ENCODE results near the gene BHLHE23.

Gene BHLHE23

DNA sequence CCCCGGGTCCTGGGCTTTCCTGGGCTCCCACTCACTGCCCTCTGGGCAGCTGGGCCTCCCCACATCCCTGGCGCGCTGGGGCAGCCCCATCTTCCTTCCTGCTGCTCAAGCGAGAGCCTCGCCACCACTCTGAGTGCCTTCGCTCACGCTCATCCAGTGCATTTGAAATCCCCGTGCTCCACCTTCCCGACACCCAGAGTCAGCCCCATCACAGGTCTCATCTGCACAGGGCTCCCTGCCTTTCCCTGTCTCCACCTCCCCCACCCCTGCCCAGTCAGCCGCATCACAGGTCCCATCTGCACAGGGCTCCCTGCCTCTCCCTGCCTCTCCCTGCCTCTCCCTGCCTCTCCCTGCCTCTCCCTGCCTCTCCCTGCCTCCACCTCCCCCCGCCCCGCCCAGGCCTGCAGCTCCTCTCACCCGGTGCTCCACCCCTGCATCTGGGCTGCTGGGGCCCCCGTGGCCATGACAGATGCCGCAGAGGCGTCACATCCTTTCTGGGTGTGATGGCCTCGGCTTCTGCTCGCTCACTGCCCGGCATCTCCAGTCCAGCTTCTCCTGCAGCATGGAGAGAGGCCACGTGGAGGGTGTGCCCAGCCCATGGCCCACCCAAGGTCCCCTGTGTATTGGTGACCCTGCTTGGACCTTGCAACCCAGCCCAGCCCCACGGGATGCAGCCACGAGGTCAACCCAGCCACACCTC lies 9.0 kb upstream of the BHLHE23 start:
- Histone ChIP-seq H3K9ac (ENCODE audit: low read length) (no peak overlapping the region), H3K27me3 (ENCODE audit: insufficient read depth, low read length, poor library complexity) (peaks cover 5% of the 10 kb centered on the region), H3K18ac (ENCODE audit: low read length) (no peak overlapping the region), H4K5ac (ENCODE audit: low read length) (no peak overlapping the region), H2BK120ac (ENCODE audit: low read depth, low read length) (no peak overlapping the region), H3K79me1 (ENCODE audit: low read length) (no peaks in the 10 kb centered on the region), H3K27ac (ENCODE audit: low read depth, low read length) (no peak overlapping the region), H3K4me2 (ENCODE audit: low read length) (no peak overlapping the region), H4K8ac (ENCODE audit: low read depth, low read length) (no peak overlapping the region), H3K36me3 (ENCODE audit: control insufficient read depth, insufficient read depth, low read length) (no peaks in the 10 kb centered on the region), H3K4ac (ENCODE audit: low read depth, low read length) (no peak overlapping the region), H2BK5ac (ENCODE audit: low read length) (no peak overlapping the region), H3K4me1 (ENCODE audit: control insufficient read depth, low read depth, low read length) (no peaks in the 10 kb centered on the region), H3K56ac (ENCODE audit: low read length) (no peak overlapping the region), H3K4me3 (ENCODE audit: low read length) (no peak overlapping the region), H2AK5ac (ENCODE audit: low read length) (no peak overlapping the region), H3K23ac (ENCODE audit: low read length) (no peak overlapping the region), H3K79me2 (ENCODE audit: control insufficient read depth, insufficient read depth, low read length) (no peaks in the 10 kb centered on the region), H2BK15ac (replicated peaks; ENCODE audit: low read depth) (no peak overlapping the region)
- no peak for DNase-seq
- WGBS (ENCODE audit: extremely low coverage, insufficient coverage, low lambda C conversion rate): no CpG with 5 or more reads among the region's 22 CpGs

DNA sequence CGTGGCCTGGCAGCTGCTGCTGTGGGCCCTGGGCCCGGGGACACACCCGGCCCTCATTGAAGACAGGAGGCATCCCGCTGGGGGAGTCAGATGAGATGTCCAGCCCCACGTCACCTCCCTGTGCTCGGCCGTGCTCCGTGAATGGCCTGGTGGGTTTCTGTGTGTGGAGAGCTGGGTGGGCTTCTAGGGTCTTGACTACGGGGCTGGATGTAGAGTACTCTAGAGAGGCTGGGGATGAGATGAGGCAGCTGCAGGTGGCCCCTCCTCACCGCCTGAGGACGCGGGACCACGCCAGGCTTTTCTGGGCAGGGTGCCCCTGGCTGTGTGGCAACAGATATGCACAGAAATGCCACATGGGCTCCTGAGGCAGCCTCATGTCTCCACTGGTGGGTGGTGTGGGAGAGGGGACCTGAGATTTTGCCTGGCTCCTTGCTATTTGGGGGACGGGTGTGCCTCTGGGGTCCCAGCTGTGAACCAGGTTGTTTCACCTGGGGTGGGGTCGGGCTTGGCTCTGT lies 8.4 kb upstream of the BHLHE23 start:
- no peaks in the 10 kb centered on the region for H3K4me1 ChIP-seq (ENCODE audit: control insufficient read depth, low read depth, low read length)
- H3K4me3 ChIP-seq (ENCODE audit: low read length): no peak overlapping the region
- no peak overlapping the region for H3K9ac ChIP-seq (ENCODE audit: low read length)
- WGBS (ENCODE audit: extremely low coverage, insufficient coverage, low lambda C conversion rate): no CpG with 5 or more reads among the region's 15 CpGs
- H3K79me1 ChIP-seq (ENCODE audit: low read length): no peaks in the 10 kb centered on the region
- no peak overlapping the region for H4K8ac ChIP-seq (ENCODE audit: low read depth, low read length)
- H3K36me3 ChIP-seq (ENCODE audit: control insufficient read depth, insufficient read depth, low read length): no peaks in the 10 kb centered on the region
- H2BK5ac ChIP-seq (ENCODE audit: low read length): no peak overlapping the region
- no peak overlapping the region for H2AK5ac ChIP-seq (ENCODE audit: low read length)
- no peak overlapping the region for H3K18ac ChIP-seq (ENCODE audit: low read length)
- peak overlapping the region; percentile 49 for H3K56ac ChIP-seq (ENCODE audit: low read length)
- H3K23ac ChIP-seq (ENCODE audit: low read length): no peak overlapping the region
- no peak overlapping the region for H3K27ac ChIP-seq (ENCODE audit: low read depth, low read length)
- peaks cover 5% of the 10 kb centered on the region for H3K27me3 ChIP-seq (ENCODE audit: insufficient read depth, low read length, poor library complexity)
- no peak overlapping the region for H2BK120ac ChIP-seq (ENCODE audit: low read depth, low read length)
- no peak for DNase-seq
- H3K79me2 ChIP-seq (ENCODE audit: control insufficient read depth, insufficient read depth, low read length): no peaks in the 10 kb centered on the region
- H2BK15ac ChIP-seq (replicated peaks; ENCODE audit: low read depth): no peak overlapping the region
- no peak overlapping the region for H3K4ac ChIP-seq (ENCODE audit: low read depth, low read length)
- no peak overlapping the region for H3K4me2 ChIP-seq (ENCODE audit: low read length)
- no peak overlapping the region for H4K5ac ChIP-seq (ENCODE audit: low read length)

DNA sequence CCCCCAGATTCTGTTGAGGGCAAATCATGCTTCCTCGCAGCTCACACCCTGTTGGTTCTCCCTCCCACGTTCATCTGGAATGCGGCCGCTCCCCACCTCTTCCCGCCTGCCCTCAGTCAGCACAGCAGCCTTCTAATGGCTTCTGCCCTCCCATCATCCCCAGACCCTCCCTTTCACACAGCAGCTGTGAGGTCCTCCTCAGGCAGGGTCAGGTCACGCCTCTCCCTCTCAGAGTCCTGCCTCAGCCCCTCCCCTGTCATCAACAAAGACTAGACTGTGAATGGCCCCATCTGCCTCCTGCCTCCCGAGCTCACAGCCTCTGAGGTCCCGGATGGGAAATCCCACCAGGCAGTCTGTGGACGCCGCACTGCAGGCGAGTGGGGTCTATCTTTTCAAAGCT lies 7.9 kb upstream of the BHLHE23 start:
- Histone ChIP-seq H3K36me3 (ENCODE audit: control insufficient read depth, insufficient read depth, low read length) (no peaks in the 10 kb centered on the region), H4K5ac (ENCODE audit: low read length) (no peak overlapping the region), H3K79me2 (ENCODE audit: control insufficient read depth, insufficient read depth, low read length) (no peaks in the 10 kb centered on the region), H3K4me3 (ENCODE audit: low read length) (no peak overlapping the region), H3K23ac (ENCODE audit: low read length) (no peak overlapping the region), H3K56ac (ENCODE audit: low read length) (peak overlapping the region; percentile 49), H3K4ac (ENCODE audit: low read depth, low read length) (no peak overlapping the region), H3K79me1 (ENCODE audit: low read length) (no peaks in the 10 kb centered on the region), H3K4me2 (ENCODE audit: low read length) (no peak overlapping the region), H3K27ac (ENCODE audit: low read depth, low read length) (no peak overlapping the region), H3K18ac (ENCODE audit: low read length) (no peak overlapping the region), H2BK15ac (replicated peaks; ENCODE audit: low read depth) (no peak overlapping the region), H2AK5ac (ENCODE audit: low read length) (no peak overlapping the region), H3K4me1 (ENCODE audit: control insufficient read depth, low read depth, low read length) (no peaks in the 10 kb centered on the region), H2BK120ac (ENCODE audit: low read depth, low read length) (no peak overlapping the region), H3K27me3 (ENCODE audit: insufficient read depth, low read length, poor library complexity) (peaks cover 7% of the 10 kb centered on the region), H2BK5ac (ENCODE audit: low read length) (no peak overlapping the region), H4K8ac (ENCODE audit: low read depth, low read length) (no peak overlapping the region), H3K9ac (ENCODE audit: low read length) (no peak overlapping the region)
- no CpG with 5 or more reads among the region's 11 CpGs for WGBS (ENCODE audit: extremely low coverage, insufficient coverage, low lambda C conversion rate)
- peak; percentile 94 for DNase-seq

DNA sequence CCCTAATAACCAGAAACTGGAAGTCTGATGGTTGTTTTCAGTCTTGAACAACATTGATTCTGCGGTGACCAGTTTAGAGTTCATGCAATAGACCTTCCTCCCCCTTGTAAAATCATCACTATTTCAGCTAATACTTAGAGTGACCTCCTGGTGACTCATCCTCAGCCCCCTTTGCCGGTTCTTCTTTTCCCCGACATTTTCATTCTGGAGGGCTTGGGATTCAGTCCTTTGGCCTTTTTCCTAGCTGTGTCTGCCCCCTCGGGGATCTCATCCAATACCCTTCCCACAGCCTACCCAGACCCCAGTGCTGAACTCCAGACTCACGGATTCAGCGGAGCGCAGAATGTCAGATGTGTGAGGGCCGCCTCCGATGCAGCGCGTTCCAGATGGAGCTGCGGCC lies 7.5 kb upstream of the BHLHE23 start:
- no peak overlapping the region for H3K9ac ChIP-seq (ENCODE audit: low read length)
- H2BK120ac ChIP-seq (ENCODE audit: low read depth, low read length): no peak overlapping the region
- H3K4me1 ChIP-seq (ENCODE audit: control insufficient read depth, low read depth, low read length): no peaks in the 10 kb centered on the region
- H2BK15ac ChIP-seq (replicated peaks; ENCODE audit: low read depth): no peak overlapping the region
- peaks cover 7% of the 10 kb centered on the region for H3K27me3 ChIP-seq (ENCODE audit: insufficient read depth, low read length, poor library complexity)
- no peak overlapping the region for H3K23ac ChIP-seq (ENCODE audit: low read length)
- no peak overlapping the region for H4K8ac ChIP-seq (ENCODE audit: low read depth, low read length)
- no peak overlapping the region for H3K4ac ChIP-seq (ENCODE audit: low read depth, low read length)
- H3K79me1 ChIP-seq (ENCODE audit: low read length): no peaks in the 10 kb centered on the region
- H3K36me3 ChIP-seq (ENCODE audit: control insufficient read depth, insufficient read depth, low read length): no peaks in the 10 kb centered on the region
- H3K27ac ChIP-seq (ENCODE audit: low read depth, low read length): no peak overlapping the region
- H2BK5ac ChIP-seq (ENCODE audit: low read length): no peak overlapping the region
- no peak overlapping the region for H3K18ac ChIP-seq (ENCODE audit: low read length)
- H4K5ac ChIP-seq (ENCODE audit: low read length): no peak overlapping the region
- H3K56ac ChIP-seq (ENCODE audit: low read length): no peak overlapping the region
- no peak overlapping the region for H2AK5ac ChIP-seq (ENCODE audit: low read length)
- DNase-seq: no peak
- H3K4me3 ChIP-seq (ENCODE audit: low read length): no peak overlapping the region
- no peaks in the 10 kb centered on the region for H3K79me2 ChIP-seq (ENCODE audit: control insufficient read depth, insufficient read depth, low read length)
- WGBS (ENCODE audit: extremely low coverage, insufficient coverage, low lambda C conversion rate): no CpG with 5 or more reads among the region's 12 CpGs
- no peak overlapping the region for H3K4me2 ChIP-seq (ENCODE audit: low read length)

DNA sequence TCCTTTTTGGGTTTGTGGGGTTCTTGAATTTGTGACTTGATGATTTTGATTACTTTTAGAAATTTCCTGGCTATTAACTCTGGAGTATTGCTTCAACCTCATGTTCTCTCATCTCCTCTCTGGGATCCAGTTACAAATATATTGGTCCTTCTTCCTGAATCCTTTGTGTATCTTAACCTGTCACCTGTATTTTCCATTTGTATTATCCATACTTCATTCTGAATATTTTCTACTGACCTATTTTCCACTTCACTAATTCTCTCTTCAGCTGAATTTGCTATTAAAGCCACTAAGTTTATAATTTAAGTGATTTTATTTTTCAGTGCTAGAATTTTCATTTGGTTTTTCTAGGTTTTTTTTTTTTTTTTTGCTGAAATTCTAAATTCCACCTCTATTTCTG lies 6.4 kb upstream of the BHLHE23 start:
- H2AK5ac ChIP-seq (ENCODE audit: low read length): no peak overlapping the region
- no peak overlapping the region for H3K23ac ChIP-seq (ENCODE audit: low read length)
- no peak overlapping the region for H3K56ac ChIP-seq (ENCODE audit: low read length)
- no peaks in the 10 kb centered on the region for H3K36me3 ChIP-seq (ENCODE audit: control insufficient read depth, insufficient read depth, low read length)
- no peak overlapping the region for H3K4me3 ChIP-seq (ENCODE audit: low read length)
- no peaks in the 10 kb centered on the region for H3K4me1 ChIP-seq (ENCODE audit: control insufficient read depth, low read depth, low read length)
- H3K4ac ChIP-seq (ENCODE audit: low read depth, low read length): no peak overlapping the region
- H2BK5ac ChIP-seq (ENCODE audit: low read length): no peak overlapping the region
- H3K4me2 ChIP-seq (ENCODE audit: low read length): no peak overlapping the region
- H3K9ac ChIP-seq (ENCODE audit: low read length): no peak overlapping the region
- H4K5ac ChIP-seq (ENCODE audit: low read length): no peak overlapping the region
- peaks cover 14% of the 10 kb centered on the region for H3K27me3 ChIP-seq (ENCODE audit: insufficient read depth, low read length, poor library complexity)
- no peak overlapping the region for H2BK120ac ChIP-seq (ENCODE audit: low read depth, low read length)
- no peaks in the 10 kb centered on the region for H3K79me2 ChIP-seq (ENCODE audit: control insufficient read depth, insufficient read depth, low read length)
- no peak overlapping the region for H3K27ac ChIP-seq (ENCODE audit: low read depth, low read length)
- H2BK15ac ChIP-seq (replicated peaks; ENCODE audit: low read depth): no peak overlapping the region
- no peak overlapping the region for H4K8ac ChIP-seq (ENCODE audit: low read depth, low read length)
- H3K18ac ChIP-seq (ENCODE audit: low read length): no peak overlapping the region
- DNase-seq: no peak
- no peaks in the 10 kb centered on the region for H3K79me1 ChIP-seq (ENCODE audit: low read length)

DNA sequence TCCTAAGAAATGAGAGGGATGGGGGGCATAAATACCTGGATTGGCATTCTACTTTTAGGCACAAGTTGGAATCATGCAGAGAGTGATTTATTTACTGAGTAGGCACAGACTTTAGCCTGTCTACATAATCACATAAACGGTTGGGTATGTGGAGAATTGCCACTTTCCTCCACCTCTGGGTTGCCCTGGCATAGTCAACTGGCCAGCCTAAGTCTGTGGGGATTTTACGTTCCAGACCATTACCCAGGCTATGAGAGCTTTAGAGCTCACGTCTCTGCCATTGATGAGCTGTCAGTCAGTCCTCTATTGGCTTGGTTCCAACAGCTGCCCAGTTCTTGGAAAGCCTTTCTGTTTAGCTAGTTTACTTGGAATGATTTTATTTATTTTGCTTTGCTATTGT lies 5.0 kb upstream of the BHLHE23 start:
- no peak overlapping the region for H3K4me3 ChIP-seq (ENCODE audit: low read length)
- H4K5ac ChIP-seq (ENCODE audit: low read length): no peak overlapping the region
- no peak overlapping the region for H3K56ac ChIP-seq (ENCODE audit: low read length)
- H3K36me3 ChIP-seq (ENCODE audit: control insufficient read depth, insufficient read depth, low read length): no peaks in the 10 kb centered on the region
- H3K4ac ChIP-seq (ENCODE audit: low read depth, low read length): no peak overlapping the region
- H2BK5ac ChIP-seq (ENCODE audit: low read length): no peak overlapping the region
- peaks cover 27% of the 10 kb centered on the region for H3K27me3 ChIP-seq (ENCODE audit: insufficient read depth, low read length, poor library complexity)
- no peak overlapping the region for H3K4me2 ChIP-seq (ENCODE audit: low read length)
- no peak overlapping the region for H2AK5ac ChIP-seq (ENCODE audit: low read length)
- H3K27ac ChIP-seq (ENCODE audit: low read depth, low read length): no peak overlapping the region
- no peak for DNase-seq
- no peaks in the 10 kb centered on the region for H3K4me1 ChIP-seq (ENCODE audit: control insufficient read depth, low read depth, low read length)
- H3K18ac ChIP-seq (ENCODE audit: low read length): no peak overlapping the region
- no peak overlapping the region for H2BK15ac ChIP-seq (replicated peaks; ENCODE audit: low read depth)
- H3K9ac ChIP-seq (ENCODE audit: low read length): no peak overlapping the region
- H4K8ac ChIP-seq (ENCODE audit: low read depth, low read length): no peak overlapping the region
- H3K79me1 ChIP-seq (ENCODE audit: low read length): no peaks in the 10 kb centered on the region
- H2BK120ac ChIP-seq (ENCODE audit: low read depth, low read length): no peak overlapping the region
- no CpG with 5 or more reads among the region's 3 CpGs for WGBS (ENCODE audit: extremely low coverage, insufficient coverage, low lambda C conversion rate)
- no peaks in the 10 kb centered on the region for H3K79me2 ChIP-seq (ENCODE audit: control insufficient read depth, insufficient read depth, low read length)
- H3K23ac ChIP-seq (ENCODE audit: low read length): no peak overlapping the region

Data from mesendoderm (in vitro differentiated cells).